ENCODE results near the gene CHRNB4.

DNA sequence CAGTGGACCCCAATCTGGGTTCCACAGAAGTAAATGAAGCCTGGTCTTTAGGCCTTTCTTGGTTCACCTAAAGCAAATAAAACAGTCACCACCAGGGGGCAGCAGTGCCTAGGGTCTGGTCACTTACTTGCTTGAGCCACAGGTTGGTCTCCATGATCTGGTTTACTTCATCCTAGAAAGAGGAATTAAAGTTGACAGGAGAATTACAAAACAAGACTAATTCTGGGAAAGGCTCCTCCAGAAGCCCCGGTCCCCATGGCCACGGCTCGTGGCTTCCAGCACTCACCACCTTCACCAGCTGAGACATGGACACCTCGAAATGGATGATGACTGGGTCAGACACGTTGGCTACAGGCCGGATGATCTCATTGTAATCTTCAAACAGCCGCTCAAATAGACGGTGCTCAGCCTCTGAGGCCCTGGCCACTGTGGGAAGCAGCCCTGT, 22.5 kb downstream of the CHRNB4 start:
- peak; percentile 90 for TF ChIP-seq CTCF (IDR thresholded peaks at IDR 0.05; ENCODE audit: low read depth, low read length, poor library complexity, severe bottlenecking)
- no peak for TF ChIP-seq EZH2phosphoT487 (IDR thresholded peaks at IDR 0.05; ENCODE audit: borderline replicate concordance, low read length)
